ENCODE measurements around the gene ATXN7L3B.
"Not testable (repeated sequence)": the region's sequence is repeated elsewhere in the genome, so short reads cannot be mapped to it uniquely, and the experiment has no call there.

DNA sequence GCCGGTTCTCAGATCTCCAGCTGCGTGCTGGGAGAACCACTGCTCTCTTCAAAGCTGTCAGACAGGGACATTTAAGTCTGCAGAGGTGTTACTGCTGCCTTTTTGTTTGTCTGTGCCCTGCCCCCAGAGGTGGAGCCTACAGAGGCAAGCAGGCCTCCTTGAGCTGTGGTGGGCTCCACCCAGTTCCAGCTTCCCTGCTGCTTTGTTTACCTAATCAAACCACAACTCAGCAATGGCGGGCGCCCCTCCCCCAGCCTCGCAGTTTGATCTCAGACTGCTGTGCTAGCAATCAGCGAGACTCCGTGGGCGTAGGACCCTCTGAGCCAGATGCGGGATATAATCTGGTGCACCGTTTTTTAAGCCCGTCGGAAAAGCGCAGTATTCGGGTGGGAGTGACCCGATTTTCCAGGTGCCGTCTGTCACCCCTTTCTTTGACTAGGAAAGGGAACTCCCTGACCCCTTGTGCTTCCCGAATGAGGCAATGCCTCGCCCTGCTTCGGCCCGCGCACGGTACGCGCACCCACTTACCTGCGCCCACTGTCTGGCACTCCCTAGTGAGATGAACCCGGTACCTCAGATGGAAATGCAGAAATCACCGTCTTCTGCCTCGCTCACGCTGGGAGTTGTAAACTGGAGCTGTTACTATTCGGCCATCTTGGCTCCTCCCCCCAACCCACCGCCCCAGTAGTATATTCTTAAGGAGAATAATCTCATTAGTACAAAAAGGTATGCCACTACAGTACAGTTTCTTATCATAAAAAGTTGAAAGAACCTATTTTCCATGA is 28.6 kb upstream of the ATXN7L3B start:
- TF ChIP-seq, protein P1, sequence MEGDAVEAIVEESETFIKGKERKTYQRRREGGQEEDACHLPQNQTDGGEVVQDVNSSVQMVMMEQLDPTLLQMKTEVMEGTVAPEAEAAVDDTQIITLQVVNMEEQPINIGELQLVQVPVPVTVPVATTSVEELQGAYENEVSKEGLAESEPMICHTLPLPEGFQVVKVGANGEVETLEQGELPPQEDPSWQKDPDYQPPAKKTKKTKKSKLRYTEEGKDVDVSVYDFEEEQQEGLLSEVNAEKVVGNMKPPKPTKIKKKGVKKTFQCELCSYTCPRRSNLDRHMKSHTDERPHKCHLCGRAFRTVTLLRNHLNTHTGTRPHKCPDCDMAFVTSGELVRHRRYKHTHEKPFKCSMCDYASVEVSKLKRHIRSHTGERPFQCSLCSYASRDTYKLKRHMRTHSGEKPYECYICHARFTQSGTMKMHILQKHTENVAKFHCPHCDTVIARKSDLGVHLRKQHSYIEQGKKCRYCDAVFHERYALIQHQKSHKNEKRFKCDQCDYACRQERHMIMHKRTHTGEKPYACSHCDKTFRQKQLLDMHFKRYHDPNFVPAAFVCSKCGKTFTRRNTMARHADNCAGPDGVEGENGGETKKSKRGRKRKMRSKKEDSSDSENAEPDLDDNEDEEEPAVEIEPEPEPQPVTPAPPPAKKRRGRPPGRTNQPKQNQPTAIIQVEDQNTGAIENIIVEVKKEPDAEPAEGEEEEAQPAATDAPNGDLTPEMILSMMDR (conservative IDR thresholded peaks at IDR 0.05) = not testable (repeated sequence)
- not testable (repeated sequence) for TF ChIP-seq ZFX (IDR thresholded peaks at IDR 0.05)
